Stimulated activated CD4-positive, alpha-beta T cell treated with anti-CD3 and anti-CD28 coated beads, Interleukin-1b, Interleukin-23, amount 100 ng/mL, for 48 hours (primary cell): Measurements from ENCODE around the gene JAZF1.

Experiments used
- DNase-seq: peaks from one replicate; pipeline ENCODE4 v3.0.0-alpha.2; 2020

Gene JAZF1

GRCh38 chr7:28132959-28133870, 47.4 kb downstream of the JAZF1 start:
- DNase-seq: no peak

- no peak for DNase-seq
Observed at GRCh38 chr7:28130277-28130676, 50.3 kb downstream of the JAZF1 start.

- no peak for DNase-seq
Observed at GRCh38 chr7:28128608-28129007, 52.0 kb downstream of the JAZF1 start.

GRCh38 chr7:28126410-28127041, 54.1 kb downstream of the JAZF1 start:
- no peak for DNase-seq

- DNase-seq: no peak
Observed at GRCh38 chr7:28125431-28126409, 54.9 kb downstream of the JAZF1 start.

GRCh38 chr7:28124413-28124812, 56.2 kb downstream of the JAZF1 start:
- no peak for DNase-seq

- DNase-seq: no peak
Observed at GRCh38 chr7:28123752-28124151, 56.8 kb downstream of the JAZF1 start.

- no peak for DNase-seq
Observed at GRCh38 chr7:28121496-28121895, 59.1 kb downstream of the JAZF1 start.

- DNase-seq: no peak
Observed at GRCh38 chr7:28116041-28116440, 64.6 kb downstream of the JAZF1 start.

GRCh38 chr7:28115261-28115660, 65.3 kb downstream of the JAZF1 start:
- DNase-seq: no peak

GRCh38 chr7:28114056-28114455, 66.5 kb downstream of the JAZF1 start:
- DNase-seq: no peak

GRCh38 chr7:28112883-28113540, 67.6 kb downstream of the JAZF1 start:
- no peak for DNase-seq

- no peak for DNase-seq
Observed at GRCh38 chr7:28112467-28112866, 68.1 kb downstream of the JAZF1 start.

- no peak for DNase-seq
Observed at GRCh38 chr7:28112012-28112411, 68.6 kb downstream of the JAZF1 start.

GRCh38 chr7:28110427-28111012, 70.1 kb downstream of the JAZF1 start:
- DNase-seq: no peak

GRCh38 chr7:28108747-28109146, 71.8 kb downstream of the JAZF1 start:
- no peak for DNase-seq

GRCh38 chr7:28107960-28108359, 72.6 kb downstream of the JAZF1 start:
- no peak for DNase-seq

GRCh38 chr7:28106321-28106829, 74.2 kb downstream of the JAZF1 start:
- no peak for DNase-seq

- DNase-seq: no peak
Observed at GRCh38 chr7:28105234-28105633, 75.4 kb downstream of the JAZF1 start.

GRCh38 chr7:28104811-28105210, 75.8 kb downstream of the JAZF1 start:
- DNase-seq: no peak

GRCh38 chr7:28104041-28104541, 76.5 kb downstream of the JAZF1 start:
- no peak for DNase-seq

GRCh38 chr7:28102797-28103196, 77.8 kb downstream of the JAZF1 start:
- DNase-seq: no peak
